Right lobe of liver (tissue), 6 donors: ENCODE results near the gene C12orf60. TPM values are rescaled to one million over a fixed set of nuclear protein-coding genes. Genes with fewer than 3 reads are reported as not detected.

Experiments used
- ATAC-seq, 4 donors: fragments of 200-7000 bp; cut with Tn5 transposase; one replicate each; pipeline ENCODE4 v1.9.1; 2020; ENCODE audit warnings: mild to moderate bottlenecking in 4 of 4, moderate library complexity in 4 of 4
- DNase-seq, 3 donors: peaks; one replicate each; pipeline ENCODE4 v3.0.0-alpha.2; 2020
- H3K27ac ChIP-seq, 3 donors: fragments of 200-600 bp; one replicate each; pipeline ENCODE4 v1.8.0; 2022
- H3K27me3 ChIP-seq, 2 donors: fragments of 200-600 bp; one replicate each; pipeline ENCODE4 v1.8.0; 2022
- H3K36me3 ChIP-seq, 4 donors: fragments of 200-600 bp; sonication (generic) in 1 of 4; one replicate each; pipeline versions ENCODE4 v1.5.1 to v1.8.0; 2017 to 2022; ENCODE audit warnings: control low read depth in 1 of 4
- H3K4me1 ChIP-seq, 4 donors: fragments of 200-600 bp; sonication (generic) in 1 of 4; one replicate each; pipeline versions ENCODE4 v1.5.1 to v1.8.0; 2017 to 2022; ENCODE audit warnings: control low read depth in 1 of 4
- H3K4me3 ChIP-seq, 3 donors: fragments of 200-600 bp; one replicate each; pipeline ENCODE4 v1.8.0; 2022
- H3K9me3 ChIP-seq, 4 donors: fragments of 200-600 bp; sonication (generic) in 1 of 4; one replicate each; pipeline versions ENCODE4 v1.5.1 to v1.8.0; 2017 to 2022; ENCODE audit warnings: control low read depth in 1 of 4
- POLR2A ChIP-seq: fragments of 450-650 bp; IDR thresholded peaks from one replicate; pipeline ENCODE4 v1.6.1; 2017; ENCODE audit warnings: antibody characterized with exemption, mild to moderate bottlenecking
- WGBS: methylation state at CpG from one replicate; pipeline ENCODE4 v1.1.6; 2018; ENCODE audit warnings: low coverage, low lambda C conversion rate; ENCODE audit not compliant: insufficient coverage; ENCODE audit errors: missing lambda C conversion rate; 5-methylcytosine and 5-hydroxymethylcytosine counted together
- intact Hi-C, 2 donors: fragments of 100-400 bp; cut with DNase I; formaldehyde crosslinking; loops; one replicate each; pipeline versions ENCODE4 v1.11.2 to v1.14.1; 2022
- total RNA-seq, 6 experiments: library from RNA; depleted of rRNA in 2 of 6; stranded (reverse); fragments of >200 nt in 2 of 6; fragmentation: NEBNext Ultra II Directional in 3 of 6; extraction: Animal tissue kit (Norgen Biotek cat#: 25700) in 3 of 6; gene quantifications; one replicate each; pipeline versions ENCODE4 v1.1.0 to v1.2.4, GENCODE V29; 2016 to 2023
- TF ChIP-seq, protein P1 (sequence below), 4 donors: fragments of 200-600 bp in 3 of 4; fragments of 450-650 bp in 1 of 4; IDR thresholded peaks; one replicate each; pipeline versions ENCODE4 v1.5.1 to v1.8.0; 2016 to 2022; ENCODE audit warnings: antibody characterized with exemption in 4 of 4, mild to moderate bottlenecking in 2 of 4
- donor health status: DM: no; HTN: yes; CAD: no.
- donor health status: DM: no; HTN: no; CAD: no.
- donor health status: DM: no; HTN: no; CAD: no.
- donor health status: DM: no; HTN: yes; CAD: no.
- donor health status: DM: no; HTN: yes; CAD: no.

The C12orf60 gene
- total RNA-seq, 6 experiments from 2014 or later: 0.37 to 0.91 (median 0.74) TPM

DNA sequence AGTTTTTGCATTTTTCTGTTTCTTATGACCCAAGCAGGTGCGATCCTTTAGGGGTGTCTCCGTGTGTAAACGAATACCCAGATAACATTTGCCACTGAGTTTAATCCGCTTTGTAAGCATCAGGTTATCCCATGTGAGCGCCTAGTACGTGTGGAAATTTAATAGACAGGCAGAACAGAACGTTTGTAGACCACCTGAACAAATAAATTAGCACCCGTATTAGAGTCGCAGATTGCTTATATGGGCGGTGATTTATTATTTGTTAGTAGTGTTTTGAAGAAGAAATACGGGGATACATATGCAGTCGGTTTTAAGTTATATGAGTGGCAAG, 325 bp downstream of the C12orf60 start:
- Histone ChIP-seq H3K27me3 (no peaks in the 10 kb centered on the region), H3K4me1 (peaks cover 0 to 11% (median 2%) of the 10 kb centered on the region in 4 donors), H3K4me3 (peak overlapping the region; percentile 75 to 87 (median 86)), H3K27ac (peak overlapping the region; percentile 18 to 91 (median 71)), H3K9me3 (no peaks in the 10 kb centered on the region), H3K36me3 (peaks cover 0 to 10% (median 4%) of the 10 kb centered on the region in 4 donors)
- TF ChIP-seq, protein P1, sequence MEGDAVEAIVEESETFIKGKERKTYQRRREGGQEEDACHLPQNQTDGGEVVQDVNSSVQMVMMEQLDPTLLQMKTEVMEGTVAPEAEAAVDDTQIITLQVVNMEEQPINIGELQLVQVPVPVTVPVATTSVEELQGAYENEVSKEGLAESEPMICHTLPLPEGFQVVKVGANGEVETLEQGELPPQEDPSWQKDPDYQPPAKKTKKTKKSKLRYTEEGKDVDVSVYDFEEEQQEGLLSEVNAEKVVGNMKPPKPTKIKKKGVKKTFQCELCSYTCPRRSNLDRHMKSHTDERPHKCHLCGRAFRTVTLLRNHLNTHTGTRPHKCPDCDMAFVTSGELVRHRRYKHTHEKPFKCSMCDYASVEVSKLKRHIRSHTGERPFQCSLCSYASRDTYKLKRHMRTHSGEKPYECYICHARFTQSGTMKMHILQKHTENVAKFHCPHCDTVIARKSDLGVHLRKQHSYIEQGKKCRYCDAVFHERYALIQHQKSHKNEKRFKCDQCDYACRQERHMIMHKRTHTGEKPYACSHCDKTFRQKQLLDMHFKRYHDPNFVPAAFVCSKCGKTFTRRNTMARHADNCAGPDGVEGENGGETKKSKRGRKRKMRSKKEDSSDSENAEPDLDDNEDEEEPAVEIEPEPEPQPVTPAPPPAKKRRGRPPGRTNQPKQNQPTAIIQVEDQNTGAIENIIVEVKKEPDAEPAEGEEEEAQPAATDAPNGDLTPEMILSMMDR (IDR thresholded peaks at IDR 0.05): no peak
- no peak for TF ChIP-seq POLR2A
- DNase-seq (no peak), ATAC-seq (peak; percentile 18 to 39 (median 21))
- WGBS: 0% methylated on average over 12 of the region's 12 CpGs
- intact Hi-C loops: no loop called here

GRCh38 chr12:14810167-14810952, 6.9 kb downstream of the C12orf60 start:
- no peaks in the 10 kb centered on the region for H3K9me3 ChIP-seq

DNA sequence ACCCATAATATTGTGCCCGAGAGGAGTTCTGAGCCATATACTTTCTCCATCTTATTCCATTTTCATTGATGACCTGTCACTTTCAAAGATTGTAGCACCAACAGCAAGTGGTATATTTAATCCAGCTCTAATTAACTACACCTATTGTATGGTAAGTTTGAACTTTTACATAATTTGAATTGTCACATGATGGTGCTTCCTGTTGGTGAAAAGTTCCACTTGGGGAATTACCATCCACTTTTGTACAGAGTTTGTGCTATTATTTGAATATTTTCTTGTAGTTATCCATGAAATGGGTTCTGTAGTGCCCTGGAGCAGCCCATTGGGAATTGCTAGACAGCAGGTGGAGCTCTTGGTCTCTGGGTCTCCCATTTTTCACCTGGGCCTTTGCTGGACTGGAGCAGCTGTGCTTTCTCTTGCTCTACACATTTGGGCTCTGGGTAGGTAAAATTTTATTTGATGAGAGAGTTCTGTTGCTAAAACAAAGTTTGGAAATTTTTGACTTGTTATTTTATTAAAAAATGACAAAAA, 7.5 kb downstream of the C12orf60 start:
- peak; percentile 95 to 97 (median 96) for ATAC-seq
- H3K27me3 ChIP-seq: no peaks in the 10 kb centered on the region
- no peak overlapping the region for H3K27ac ChIP-seq
- no peaks in the 10 kb centered on the region for H3K9me3 ChIP-seq
- no peaks in the 10 kb centered on the region for H3K36me3 ChIP-seq
- WGBS: 82% methylated on average over 1 of the region's 1 CpG
- peak in 2 of 3 donors; percentile 23 to 62 for DNase-seq
- no peaks in the 10 kb centered on the region for H3K4me1 ChIP-seq
- TF ChIP-seq POLR2A: no peak
- TF ChIP-seq, protein P1 (IDR thresholded peaks at IDR 0.05): peak; percentile 59 to 72 (median 64)
- intact Hi-C loops: no loop called here
- no peak overlapping the region for H3K4me3 ChIP-seq

More at GRCh38 chr12:14810167-14810952, 6.9 kb downstream of the C12orf60 start:
- Histone ChIP-seq H3K4me3 (peak overlapping the region in 1 of 3 donors; percentile 8), H3K27ac (no peak overlapping the region), H3K27me3 (no peaks in the 10 kb centered on the region), H3K4me1 (no peaks in the 10 kb centered on the region), H3K36me3 (no peaks in the 10 kb centered on the region)
- TF ChIP-seq, protein P1 (IDR thresholded peaks at IDR 0.05): no peak
- no peak for TF ChIP-seq POLR2A
- ATAC-seq: peak in 3 of 4 donors; percentile 44 to 69 (median 68)
- intact Hi-C loops: no loop called here
- WGBS: 55% methylated on average over 5 of the region's 5 CpGs
- DNase-seq: no peak

DNA sequence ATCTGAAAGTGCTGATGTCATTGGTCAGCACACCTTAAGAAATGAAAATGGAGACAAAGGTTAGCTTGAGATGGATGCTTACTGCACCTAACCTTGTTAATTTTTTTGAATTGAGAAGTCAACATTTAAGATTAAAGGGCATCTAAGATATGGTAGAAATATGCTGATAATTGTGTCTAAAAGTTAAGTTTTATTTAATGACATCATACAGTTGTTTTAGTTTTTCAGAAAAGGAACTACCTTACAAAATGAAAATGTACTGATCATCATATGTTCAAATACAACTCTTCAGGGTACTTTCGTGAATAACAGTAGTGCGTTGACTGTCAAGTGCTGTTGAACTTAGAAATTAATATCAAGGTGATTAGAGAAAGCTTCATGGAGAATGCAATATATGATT, 8.0 kb downstream of the C12orf60 start:
- intact Hi-C loops: no loop called here
- WGBS: 75% methylated on average over 2 of the region's 2 CpGs
- no peak for ATAC-seq
- TF ChIP-seq, protein P1 (IDR thresholded peaks at IDR 0.05): no peak
- TF ChIP-seq POLR2A: no peak
- Histone ChIP-seq H3K27ac (no peak overlapping the region), H3K36me3 (no peaks in the 10 kb centered on the region), H3K4me1 (no peaks in the 10 kb centered on the region), H3K4me3 (no peak overlapping the region), H3K27me3 (no peaks in the 10 kb centered on the region), H3K9me3 (no peaks in the 10 kb centered on the region)
- DNase-seq: no peak
